GM13976 (cell line): ENCODE measurements around the gene PRKG1.

Experiments
- DNase-seq: peaks from one replicate; pipeline ENCODE4 v3.0.0; 2012; ENCODE audit warnings: low spot score
- in situ Hi-C: fragments of 300-500 bp; cut with MboI; formaldehyde crosslinking; loops from one replicate; pipeline ENCODE4 v1.12.0; 2022; ENCODE audit warnings: low sequenced_read_pairs, mixed read lengths, inconsistent platforms; ENCODE audit not compliant: unreplicated experiment
- TF ChIP-seq, protein P1 (sequence below): IDR thresholded peaks from 2 replicates; pipeline ENCODE4 v1.5.1; 2012; ENCODE audit warnings: borderline replicate concordance, mild to moderate bottlenecking; ENCODE audit not compliant: insufficient read depth; ENCODE audit errors: extremely low read depth, missing control alignments, control extremely low read depth

Gene PRKG1

DNA sequence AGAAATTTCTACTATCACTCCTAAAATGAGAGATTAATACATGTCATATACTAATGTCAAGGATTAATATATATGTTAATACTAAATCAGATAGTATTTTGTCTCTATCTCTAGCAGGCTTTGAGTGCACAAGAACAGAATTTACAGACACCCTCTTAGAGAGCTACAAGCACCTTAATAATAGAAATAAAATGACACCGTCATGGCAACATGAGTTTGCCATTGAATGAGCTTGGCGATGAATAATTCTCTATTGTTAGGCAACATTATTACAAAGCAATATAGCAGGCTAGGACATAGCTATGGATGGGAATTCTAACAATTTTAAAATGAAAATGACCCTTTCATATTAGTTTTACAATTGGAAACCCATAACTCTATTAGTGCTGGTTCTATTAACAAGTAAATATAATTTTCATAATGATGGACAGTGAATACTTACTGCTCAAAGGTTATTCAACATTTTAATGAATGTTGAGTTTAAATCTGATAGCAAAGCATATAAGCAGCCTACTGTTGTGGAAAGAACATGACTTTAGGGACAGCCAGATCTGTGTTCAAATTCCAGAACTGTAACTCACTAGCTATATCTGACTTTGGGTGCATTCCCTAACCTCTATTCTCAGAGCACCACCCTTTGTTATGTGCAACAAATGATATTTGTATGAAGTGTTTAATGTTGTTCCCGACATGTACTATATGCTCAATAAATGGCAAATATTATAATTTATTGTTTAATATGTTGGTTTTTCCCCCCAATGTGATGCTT is 1055.3 kb downstream of the PRKG1 start:
- DNase-seq = no peak
- in situ Hi-C loops = no loop called here
- TF ChIP-seq, protein P1, sequence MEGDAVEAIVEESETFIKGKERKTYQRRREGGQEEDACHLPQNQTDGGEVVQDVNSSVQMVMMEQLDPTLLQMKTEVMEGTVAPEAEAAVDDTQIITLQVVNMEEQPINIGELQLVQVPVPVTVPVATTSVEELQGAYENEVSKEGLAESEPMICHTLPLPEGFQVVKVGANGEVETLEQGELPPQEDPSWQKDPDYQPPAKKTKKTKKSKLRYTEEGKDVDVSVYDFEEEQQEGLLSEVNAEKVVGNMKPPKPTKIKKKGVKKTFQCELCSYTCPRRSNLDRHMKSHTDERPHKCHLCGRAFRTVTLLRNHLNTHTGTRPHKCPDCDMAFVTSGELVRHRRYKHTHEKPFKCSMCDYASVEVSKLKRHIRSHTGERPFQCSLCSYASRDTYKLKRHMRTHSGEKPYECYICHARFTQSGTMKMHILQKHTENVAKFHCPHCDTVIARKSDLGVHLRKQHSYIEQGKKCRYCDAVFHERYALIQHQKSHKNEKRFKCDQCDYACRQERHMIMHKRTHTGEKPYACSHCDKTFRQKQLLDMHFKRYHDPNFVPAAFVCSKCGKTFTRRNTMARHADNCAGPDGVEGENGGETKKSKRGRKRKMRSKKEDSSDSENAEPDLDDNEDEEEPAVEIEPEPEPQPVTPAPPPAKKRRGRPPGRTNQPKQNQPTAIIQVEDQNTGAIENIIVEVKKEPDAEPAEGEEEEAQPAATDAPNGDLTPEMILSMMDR = no peak

DNA sequence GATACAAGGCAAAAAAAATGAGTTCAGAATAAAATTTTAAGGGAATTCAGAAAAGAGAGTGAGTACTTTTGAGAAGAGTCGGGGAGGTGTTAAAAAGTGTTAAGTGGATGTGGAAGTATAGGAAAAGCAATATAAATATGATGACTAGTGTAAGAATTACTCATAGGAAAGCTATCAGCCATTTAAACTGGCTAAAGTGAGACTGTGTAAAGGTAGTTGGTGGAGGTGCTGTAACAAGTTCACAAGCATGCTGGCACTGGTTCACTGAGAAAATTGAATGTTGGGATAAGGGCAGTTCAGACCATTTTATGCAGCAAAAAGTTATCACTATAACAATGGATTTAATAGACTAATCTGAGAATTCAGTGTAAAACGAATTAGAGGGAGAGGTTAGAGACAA is 1060.8 kb downstream of the PRKG1 start:
- in situ Hi-C loops = no loop called here
- DNase-seq = no peak
- TF ChIP-seq, protein P1 = no peak

DNA sequence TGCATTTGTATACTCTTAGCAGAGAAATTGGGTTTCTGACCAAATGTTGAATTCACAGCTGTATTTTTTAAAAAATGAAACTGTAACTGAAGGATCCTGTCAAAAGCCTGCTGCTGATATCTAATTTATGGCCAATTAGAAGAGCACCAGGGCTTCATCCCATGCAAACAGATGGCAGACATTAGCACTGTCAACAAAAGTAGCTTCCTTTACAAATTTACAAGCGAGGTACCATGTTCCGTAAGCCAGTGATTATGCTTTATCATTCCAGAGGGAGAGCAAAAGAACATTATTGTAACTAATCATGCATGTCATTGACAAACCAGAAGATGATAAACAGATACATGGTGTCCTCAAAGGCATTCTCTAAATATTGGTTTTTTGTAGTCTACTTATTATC is 1062.6 kb downstream of the PRKG1 start:
- in situ Hi-C loops = no loop called here
- no peak for DNase-seq
- TF ChIP-seq, protein P1 = no peak

DNA sequence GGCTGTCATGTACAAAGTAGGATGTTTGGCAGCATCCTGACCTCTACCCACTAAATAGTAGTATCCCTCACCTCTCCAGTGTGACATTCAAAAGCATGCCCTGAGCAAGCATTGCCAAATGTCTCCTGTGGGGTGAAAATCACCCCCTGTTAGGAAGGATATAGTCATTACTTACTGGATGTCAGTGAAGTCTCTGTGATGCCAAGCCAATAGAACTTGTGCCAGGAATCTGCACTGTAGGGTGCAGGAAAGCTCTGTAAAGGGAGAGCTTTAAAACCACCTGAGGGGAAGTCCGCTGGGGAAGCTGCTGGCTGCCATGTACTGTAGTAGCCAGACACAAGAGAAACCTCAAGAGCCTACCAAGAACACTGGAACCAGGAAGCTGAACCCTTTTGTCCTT is 1069.1 kb downstream of the PRKG1 start:
- TF ChIP-seq, protein P1 = no peak
- DNase-seq = no peak
- in situ Hi-C loops = no loop called here

DNA sequence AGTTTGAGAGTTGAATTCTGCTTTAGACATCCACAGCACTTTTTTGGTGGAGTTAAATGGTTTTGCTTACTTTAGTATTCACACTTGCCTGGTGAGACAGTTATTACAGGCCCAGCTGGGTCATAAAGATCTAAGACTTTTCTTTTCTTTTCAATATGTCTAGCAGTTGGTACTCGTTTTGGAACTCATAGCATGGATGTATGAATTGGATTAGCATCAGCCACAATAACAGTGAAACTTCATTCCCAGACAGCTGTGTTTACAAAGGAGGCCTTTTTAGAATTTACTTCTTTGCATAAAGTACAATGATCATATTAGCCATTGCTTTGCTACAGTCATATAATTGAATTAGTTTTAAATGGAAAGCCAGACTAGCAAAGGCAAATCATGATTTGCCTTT is 1071.3 kb downstream of the PRKG1 start:
- in situ Hi-C loops = no loop called here
- no peak for DNase-seq
- TF ChIP-seq, protein P1 = no peak

DNA sequence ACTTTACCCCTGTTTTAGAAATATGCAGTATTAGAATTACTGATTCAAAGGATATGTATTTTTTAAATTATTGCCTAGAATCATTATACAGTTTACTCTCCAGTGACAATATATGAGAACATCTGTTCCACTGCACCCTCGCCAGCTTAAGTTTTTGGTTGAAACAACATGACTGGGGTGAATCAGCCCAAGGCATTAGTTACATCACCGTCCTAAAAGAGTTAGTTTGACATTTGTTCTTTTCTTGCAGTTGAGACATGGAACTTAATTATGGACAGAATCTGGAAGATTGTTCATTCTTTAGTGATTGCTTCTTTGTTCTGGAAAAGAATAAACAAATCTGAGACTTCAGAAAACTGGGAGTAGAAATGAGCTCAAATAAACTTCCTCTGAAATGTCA is 1072.5 kb downstream of the PRKG1 start:
- TF ChIP-seq, protein P1 = no peak
- in situ Hi-C loops = no loop called here
- no peak for DNase-seq
